Endodermal cell (in vitro differentiated cells): ENCODE data around the gene RNLS. TPM values are rescaled to one million over a fixed set of nuclear protein-coding genes. Genes with fewer than 3 reads are reported as not detected.

ENCODE experiments used
- DNase-seq: peaks from one replicate; pipeline ENCODE4 v3.0.0-alpha.2; 2017
- H3K27ac ChIP-seq: 2 replicates; pipeline ENCODE4 v1.5.1; 2013; ENCODE audit warnings: mild to moderate bottlenecking, low read depth, low read length, moderate library complexity
- H3K27me3 ChIP-seq: 2 replicates; pipeline ENCODE4 v1.6.1; 2013; ENCODE audit warnings: mild to moderate bottlenecking, low read length, moderate library complexity; ENCODE audit not compliant: insufficient read depth, control insufficient read depth, poor library complexity, severe bottlenecking
- H3K36me3 ChIP-seq: 2 replicates; pipeline ENCODE4 v1.7.0; 2013; ENCODE audit warnings: mild to moderate bottlenecking, low read length, moderate library complexity; ENCODE audit not compliant: control insufficient read depth, insufficient read depth
- H3K4me1 ChIP-seq: one replicate; pipeline ENCODE4 v1.7.0; 2013; ENCODE audit warnings: low read length; ENCODE audit not compliant: control insufficient read depth, insufficient read depth
- H3K4me3 ChIP-seq: 2 replicates; pipeline ENCODE4 v1.5.1; 2013; ENCODE audit warnings: mild to moderate bottlenecking, low read length, moderate library complexity
- H3K9ac ChIP-seq: 2 replicates; pipeline ENCODE4 v1.6.1; 2013; ENCODE audit warnings: mild to moderate bottlenecking, low read length, moderate library complexity; ENCODE audit not compliant: poor library complexity, severe bottlenecking; ENCODE audit errors: extremely low read depth
- H3K9me3 ChIP-seq: 2 replicates; pipeline ENCODE4 v1.6.1; 2013; ENCODE audit warnings: mild to moderate bottlenecking, low read length, moderate library complexity; ENCODE audit not compliant: control insufficient read depth
- H3K27ac Mint-ChIP-seq: 2 replicates; pipeline ENCODE4 v1.8.0; 2020; ENCODE audit warnings: mixed read lengths
- H3K27me3 Mint-ChIP-seq: 2 replicates; pipeline ENCODE4 v1.8.0; 2021; ENCODE audit warnings: mild to moderate bottlenecking, mixed read lengths; ENCODE audit not compliant: insufficient read depth
- H3K36me3 Mint-ChIP-seq: 2 replicates; pipeline ENCODE4 v1.8.0; 2020; ENCODE audit warnings: low read depth, mixed read lengths
- H3K4me1 Mint-ChIP-seq: 2 replicates; pipeline ENCODE4 v1.8.0; 2020; ENCODE audit warnings: mixed read lengths
- H3K4me3 Mint-ChIP-seq: 2 replicates; pipeline ENCODE4 v1.8.0; 2020; ENCODE audit warnings: mild to moderate bottlenecking, moderate library complexity, mixed read lengths
- H3K9me3 Mint-ChIP-seq: 2 replicates; pipeline ENCODE4 v1.8.0; 2020; ENCODE audit warnings: mild to moderate bottlenecking, mixed read lengths
- CTCF ChIP-seq: fragments of 200-600 bp; sonication (generic); conservative IDR thresholded peaks from 2 replicates; pipeline ENCODE4 v1.5.0; 2021; ENCODE audit warnings: antibody characterized with exemption, mild to moderate bottlenecking
- WGBS, 2 experiments: methylation state at CpG; one replicate each; pipeline versions ENCODE4 v1.1.5 to v1.1.7; 2013; ENCODE audit warnings: missing lambda C conversion rate in 2 of 2, mixed read lengths in 1 of 2; ENCODE audit not compliant: insufficient coverage in 1 of 2, insufficient read length in 1 of 2; 5-methylcytosine and 5-hydroxymethylcytosine counted together
- total RNA-seq, 2 donors: library from RNA; stranded (reverse); fragmentation: NEBNext Ultra II Directional in 1 of 2; extraction: Animal tissue kit (Norgen Biotek cat#: 25700) in 1 of 2; gene quantifications; 2 replicates in 1 of 2; 3 replicates in 1 of 2; pipeline ENCODE4 v1.2.1, GENCODE V29; 2021

Gene RNLS
- total RNA-seq, 2 donors from 2014 or later, result 10.1 to 12.3 TPM

GRCh38 chr10:88459530-88459929, 123.6 kb downstream of the RNLS start:
- no peak for DNase-seq
- TF ChIP-seq CTCF, result no peak
- Histone ChIP-seq H3K27ac (no peak overlapping the region), H3K4me1 (peaks cover 3% of the 10 kb centered on the region), H3K9me3 (no peaks in the 10 kb centered on the region), H3K9ac (no peak overlapping the region), H3K27me3 (peaks cover 4% of the 10 kb centered on the region), H3K36me3 (no peaks in the 10 kb centered on the region), H3K4me3 (no peak overlapping the region)
- WGBS, 2 experiments, result 81 to 85% methylated on average over 3 to 4 of the region's 4 CpGs
- H3K9me3 Mint-ChIP-seq, result no peaks in the 10 kb centered on the region
- H3K4me1 Mint-ChIP-seq, result peaks cover 11% of the 10 kb centered on the region
- no peaks in the 10 kb centered on the region for H3K36me3 Mint-ChIP-seq
- peaks cover 24% of the 10 kb centered on the region for H3K27me3 Mint-ChIP-seq
- H3K27ac Mint-ChIP-seq, result no peak overlapping the region
- H3K4me3 Mint-ChIP-seq, result no peak overlapping the region

GRCh38 chr10:88458209-88458608, 124.9 kb downstream of the RNLS start:
- TF ChIP-seq CTCF, result no peak
- H3K9me3 Mint-ChIP-seq, result no peaks in the 10 kb centered on the region
- no peak for DNase-seq
- Histone ChIP-seq H3K9me3 (no peaks in the 10 kb centered on the region), H3K4me1 (peaks cover 8% of the 10 kb centered on the region), H3K36me3 (no peaks in the 10 kb centered on the region), H3K27ac (no peak overlapping the region), H3K9ac (no peak overlapping the region), H3K4me3 (no peak overlapping the region), H3K27me3 (peaks cover 4% of the 10 kb centered on the region)
- H3K4me3 Mint-ChIP-seq, result no peak overlapping the region
- no peaks in the 10 kb centered on the region for H3K36me3 Mint-ChIP-seq
- peaks cover 17% of the 10 kb centered on the region for H3K27me3 Mint-ChIP-seq
- peaks cover 14% of the 10 kb centered on the region for H3K4me1 Mint-ChIP-seq
- no peak overlapping the region for H3K27ac Mint-ChIP-seq
- 91% methylated on average over 3 of the region's 3 CpGs; no CpG with 5 or more reads in 1 of the 2 experiments for WGBS, 2 experiments

- TF ChIP-seq CTCF, result peak; percentile 48
- Mint-ChIP-seq H3K9me3 (no peaks in the 10 kb centered on the region), H3K36me3 (no peaks in the 10 kb centered on the region), H3K4me1 (peaks cover 14% of the 10 kb centered on the region), H3K4me3 (no peak overlapping the region), H3K27ac (no peak overlapping the region), H3K27me3 (peaks cover 22% of the 10 kb centered on the region)
- H3K4me1 ChIP-seq, result peaks cover 8% of the 10 kb centered on the region
- DNase-seq, result no peak
- H3K27ac ChIP-seq, result no peak overlapping the region
- H3K9me3 ChIP-seq, result no peaks in the 10 kb centered on the region
- WGBS, 2 experiments, result 66 to 77% methylated on average over 3 of the region's 3 CpGs
- no peak overlapping the region for H3K4me3 ChIP-seq
- no peak overlapping the region for H3K9ac ChIP-seq
- H3K36me3 ChIP-seq, result no peaks in the 10 kb centered on the region
- H3K27me3 ChIP-seq, result peaks cover 8% of the 10 kb centered on the region
Measured at GRCh38 chr10:88457660-88458059, 125.5 kb downstream of the RNLS start.
